ENCODE results near the gene EIF2B1.
"Not testable (repeated sequence)": the region's sequence is repeated elsewhere in the genome, so short reads cannot be mapped to it uniquely, and the experiment has no call there.

Gene EIF2B1

GRCh38 chr12:123617144-123617543, 16.3 kb downstream of the EIF2B1 start:
- Histone ChIP-seq H3K36me3 (ENCODE audit: control insufficient read depth in 1 of 2, insufficient read depth in 2 of 2, low read length in 2 of 2) (peaks cover 68 to 82% of the 10 kb centered on the region in 2 donors), H3K4me1 (ENCODE audit: control insufficient read depth in 1 of 2, insufficient read depth in 2 of 2, low read length in 2 of 2) (no peaks in the 10 kb centered on the region), H3K9me3 (ENCODE audit: control insufficient read depth in 1 of 2, low read length in 2 of 2) (no peaks in the 10 kb centered on the region), H3K27ac (ENCODE audit: low read length) (no peak overlapping the region), H3K27me3 (ENCODE audit: low read depth, low read length) (no peaks in the 10 kb centered on the region), H3K4me3 (ENCODE audit: low read depth in 1 of 2, low read length in 2 of 2) (no peak overlapping the region)

GRCh38 chr12:123614531-123614930, 19.0 kb downstream of the EIF2B1 start:
- Histone ChIP-seq H3K4me3 (ENCODE audit: low read depth in 1 of 2, low read length in 2 of 2) (no peak overlapping the region), H3K27ac (ENCODE audit: low read length) (no peak overlapping the region), H3K9me3 (ENCODE audit: control insufficient read depth in 1 of 2, low read length in 2 of 2) (no peaks in the 10 kb centered on the region), H3K4me1 (ENCODE audit: control insufficient read depth in 1 of 2, insufficient read depth in 2 of 2, low read length in 2 of 2) (no peaks in the 10 kb centered on the region), H3K36me3 (ENCODE audit: control insufficient read depth in 1 of 2, insufficient read depth in 2 of 2, low read length in 2 of 2) (peaks cover 67 to 80% of the 10 kb centered on the region in 2 donors), H3K27me3 (ENCODE audit: low read depth, low read length) (no peaks in the 10 kb centered on the region)

- no peak overlapping the region for H3K4me3 ChIP-seq (ENCODE audit: low read depth in 1 of 2, low read length in 2 of 2)
- H3K4me1 ChIP-seq (ENCODE audit: control insufficient read depth in 1 of 2, insufficient read depth in 2 of 2, low read length in 2 of 2) = no peaks in the 10 kb centered on the region
- H3K36me3 ChIP-seq (ENCODE audit: control insufficient read depth in 1 of 2, insufficient read depth in 2 of 2, low read length in 2 of 2) = peaks cover 64 to 80% of the 10 kb centered on the region in 2 donors
- no peak overlapping the region for H3K27ac ChIP-seq (ENCODE audit: low read length)
- no peaks in the 10 kb centered on the region for H3K27me3 ChIP-seq (ENCODE audit: low read depth, low read length)
- H3K9me3 ChIP-seq (ENCODE audit: control insufficient read depth in 1 of 2, low read length in 2 of 2) = no peaks in the 10 kb centered on the region
Observed at GRCh38 chr12:123614110-123614509, 19.4 kb downstream of the EIF2B1 start.

DNA sequence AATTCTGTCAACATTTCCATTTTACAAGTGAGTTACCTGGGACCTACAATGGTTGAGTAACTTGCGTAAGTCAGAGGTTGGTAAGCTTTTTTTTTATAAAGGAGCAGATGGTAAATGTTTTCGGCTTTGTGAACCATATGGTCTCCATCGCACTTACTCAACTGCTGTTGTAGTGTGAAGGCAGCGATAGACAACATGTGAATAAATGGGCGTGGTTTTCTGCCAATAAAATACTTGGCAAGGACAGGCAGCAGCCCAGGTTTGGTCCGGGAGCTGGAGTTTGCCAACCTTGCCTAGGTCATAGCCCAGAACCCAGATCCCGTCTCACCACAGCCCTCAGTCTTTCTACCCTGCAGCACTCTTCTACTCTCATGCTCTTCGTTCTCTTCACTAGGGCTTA, 25.3 kb downstream of the EIF2B1 start:
- Histone ChIP-seq H3K27ac (ENCODE audit: low read length) (no peak overlapping the region), H3K4me3 (ENCODE audit: low read depth in 1 of 2, low read length in 2 of 2) (no peak overlapping the region), H3K9me3 (ENCODE audit: control insufficient read depth in 1 of 2, low read length in 2 of 2) (no peaks in the 10 kb centered on the region), H3K36me3 (ENCODE audit: control insufficient read depth in 1 of 2, insufficient read depth in 2 of 2, low read length in 2 of 2) (peaks cover 56 to 71% of the 10 kb centered on the region in 2 donors), H3K27me3 (ENCODE audit: low read depth, low read length) (no peaks in the 10 kb centered on the region), H3K4me1 (ENCODE audit: control insufficient read depth in 1 of 2, insufficient read depth in 2 of 2, low read length in 2 of 2) (peaks cover 0 to 4% of the 10 kb centered on the region in 2 donors)

DNA sequence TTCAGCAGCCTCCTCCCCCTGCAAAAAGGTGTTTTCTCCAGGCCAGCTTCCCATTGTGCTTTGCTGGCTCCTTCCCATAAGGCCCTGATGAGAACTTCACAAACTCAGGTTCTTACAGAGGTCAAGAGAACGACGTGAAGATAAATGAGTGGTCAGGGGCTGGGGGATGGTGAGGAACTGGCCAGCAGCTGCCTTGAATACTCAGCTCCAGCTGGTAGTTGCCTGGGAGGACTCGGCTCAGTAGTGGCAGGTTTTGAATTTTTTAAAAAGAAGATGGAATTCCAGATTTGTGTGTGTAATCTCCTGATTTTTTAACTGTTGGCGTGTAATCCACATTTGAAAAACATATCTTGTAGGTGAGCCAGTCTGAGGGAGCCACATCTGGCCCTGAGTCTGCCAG, 25.7 kb downstream of the EIF2B1 start:
- no peak overlapping the region for H3K4me3 ChIP-seq (ENCODE audit: low read depth in 1 of 2, low read length in 2 of 2)
- H3K9me3 ChIP-seq (ENCODE audit: control insufficient read depth in 1 of 2, low read length in 2 of 2) = no peaks in the 10 kb centered on the region
- peaks cover 52 to 67% of the 10 kb centered on the region in 2 donors for H3K36me3 ChIP-seq (ENCODE audit: control insufficient read depth in 1 of 2, insufficient read depth in 2 of 2, low read length in 2 of 2)
- H3K4me1 ChIP-seq (ENCODE audit: control insufficient read depth in 1 of 2, insufficient read depth in 2 of 2, low read length in 2 of 2) = peaks cover 4 to 8% of the 10 kb centered on the region in 2 donors
- no peaks in the 10 kb centered on the region for H3K27me3 ChIP-seq (ENCODE audit: low read depth, low read length)
- no peak overlapping the region for H3K27ac ChIP-seq (ENCODE audit: low read length)

DNA sequence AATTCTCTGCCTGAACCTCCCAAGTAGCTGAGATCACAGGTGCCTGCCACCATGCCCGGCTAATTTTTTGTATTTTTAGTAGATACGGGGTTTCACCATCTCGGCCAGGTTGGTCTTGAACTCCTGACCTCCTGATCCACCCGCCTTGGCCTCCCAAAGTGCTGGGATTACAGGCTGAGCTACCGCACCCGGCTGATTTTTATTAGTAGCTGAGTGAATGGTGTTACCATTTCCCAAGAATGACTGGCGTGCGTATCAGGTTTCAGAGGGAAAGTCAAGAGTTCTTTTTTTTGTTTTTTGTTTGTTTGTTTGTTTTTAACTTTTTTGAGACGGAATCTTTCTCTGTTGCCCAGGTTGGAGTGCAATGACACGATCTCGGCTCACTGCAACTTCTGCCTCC, 30.0 kb downstream of the EIF2B1 start:
- not testable (repeated sequence) for H3K27ac ChIP-seq (ENCODE audit: low read length); H3K27me3 ChIP-seq (ENCODE audit: low read depth, low read length); H3K9me3 ChIP-seq (ENCODE audit: control insufficient read depth in 1 of 2, low read length in 2 of 2); H3K4me3 ChIP-seq (ENCODE audit: low read depth in 1 of 2, low read length in 2 of 2)
- peaks cover 6 to 21% of the 10 kb centered on the region in 2 donors for H3K4me1 ChIP-seq (ENCODE audit: control insufficient read depth in 1 of 2, insufficient read depth in 2 of 2, low read length in 2 of 2)
- H3K36me3 ChIP-seq (ENCODE audit: control insufficient read depth in 1 of 2, insufficient read depth in 2 of 2, low read length in 2 of 2) = peaks cover 30 to 42% of the 10 kb centered on the region in 2 donors

DNA sequence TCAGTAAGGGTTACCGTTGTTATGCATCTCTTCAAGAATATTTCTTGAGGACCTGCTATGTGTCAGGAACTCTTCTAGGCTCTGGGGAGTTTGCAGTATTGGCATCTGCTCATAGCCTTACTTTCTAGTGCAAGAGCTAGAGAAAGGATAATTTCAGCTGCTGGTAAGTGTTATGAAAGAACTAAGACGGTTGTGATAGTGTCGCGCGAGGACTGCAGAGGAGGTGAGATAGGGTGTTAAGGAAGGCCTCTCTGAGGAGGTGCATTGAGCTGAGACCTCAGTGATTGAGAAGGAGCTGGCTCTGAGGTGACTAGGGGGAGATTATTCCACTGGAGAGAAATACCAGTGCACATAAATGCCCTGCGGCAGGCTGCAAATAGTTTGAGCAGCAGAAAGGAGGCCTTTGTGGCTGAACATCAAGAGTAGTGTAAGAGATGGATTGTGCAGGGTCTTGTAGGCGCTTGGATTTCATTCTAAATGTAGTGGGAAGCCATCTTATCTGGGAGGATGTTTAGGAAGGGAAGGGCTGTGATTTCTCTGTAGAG, 30.8 kb downstream of the EIF2B1 start:
- H3K9me3 ChIP-seq (ENCODE audit: control insufficient read depth in 1 of 2, low read length in 2 of 2) = no peaks in the 10 kb centered on the region
- H3K4me3 ChIP-seq (ENCODE audit: low read depth in 1 of 2, low read length in 2 of 2) = peak overlapping the region; percentile 96 to 100
- peaks cover 23 to 39% of the 10 kb centered on the region in 2 donors for H3K36me3 ChIP-seq (ENCODE audit: control insufficient read depth in 1 of 2, insufficient read depth in 2 of 2, low read length in 2 of 2)
- H3K27ac ChIP-seq (ENCODE audit: low read length) = peak overlapping the region; percentile 56
- peaks cover 6 to 21% of the 10 kb centered on the region in 2 donors for H3K4me1 ChIP-seq (ENCODE audit: control insufficient read depth in 1 of 2, insufficient read depth in 2 of 2, low read length in 2 of 2)
- no peaks in the 10 kb centered on the region for H3K27me3 ChIP-seq (ENCODE audit: low read depth, low read length)

DNA sequence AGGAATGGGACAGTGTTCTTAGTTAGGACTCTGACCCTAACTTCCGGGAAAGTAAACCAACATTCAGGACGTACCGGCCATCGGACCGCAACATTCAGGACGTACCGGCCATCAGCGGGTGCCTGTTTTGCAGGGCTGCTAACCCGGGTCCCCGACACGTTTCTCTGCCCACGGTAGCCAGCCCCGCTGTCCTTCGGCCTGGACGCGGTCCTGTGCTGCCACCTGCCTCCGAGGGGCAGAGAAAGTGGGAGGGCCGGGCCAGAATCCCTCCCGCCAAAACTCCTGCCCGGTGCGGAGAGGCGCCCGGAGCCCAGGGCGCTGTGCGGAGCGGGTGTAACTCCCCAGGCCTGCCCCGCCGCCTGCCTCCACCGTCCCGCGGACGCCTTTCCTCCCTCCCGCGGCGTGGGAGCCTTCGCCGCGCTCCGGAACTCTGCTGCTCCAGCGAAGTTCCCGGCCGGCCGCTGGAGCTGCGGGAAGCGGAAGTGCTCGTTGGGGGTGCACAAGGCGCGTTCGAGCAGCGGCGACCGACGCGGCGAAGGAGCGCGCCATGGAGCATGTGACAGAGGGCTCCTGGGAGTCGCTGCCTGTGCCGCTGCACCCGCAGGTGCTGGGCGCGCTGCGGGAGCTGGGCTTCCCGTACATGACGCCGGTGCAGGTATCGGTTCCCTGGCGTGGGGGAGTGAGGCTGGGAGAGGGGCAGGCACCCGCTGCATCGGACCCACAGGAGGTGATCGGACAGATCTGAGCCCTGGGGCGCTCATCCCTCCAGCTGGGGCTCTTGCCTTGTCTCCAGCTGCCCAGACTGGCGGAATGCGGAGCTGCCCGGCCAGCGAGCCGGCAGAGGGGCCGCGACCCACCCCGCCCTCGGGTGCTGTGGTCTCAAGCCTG, 31.6 kb downstream of the EIF2B1 start, which contains the start of gene DDX55:
DDX55 (plus strand) TSS at position 498 of the 888 bp plus-strand sequence; CDS start at position 548, 50 bp downstream.
- H3K4me3 ChIP-seq (ENCODE audit: low read depth in 1 of 2, low read length in 2 of 2) = peak within 1 kb of the TSS; percentile 96 to 100
- no peaks in the 10 kb centered on the region for H3K27me3 ChIP-seq (ENCODE audit: low read depth, low read length)
- H3K27ac ChIP-seq (ENCODE audit: low read length) = peak within 1 kb of the TSS; percentile 86
- H3K4me1 ChIP-seq (ENCODE audit: control insufficient read depth in 1 of 2, insufficient read depth in 2 of 2, low read length in 2 of 2) = peaks cover 6 to 21% of the 10 kb centered on the region in 2 donors
- H3K36me3 ChIP-seq (ENCODE audit: control insufficient read depth in 1 of 2, insufficient read depth in 2 of 2, low read length in 2 of 2) = peaks cover 23 to 38% of the 10 kb centered on the region in 2 donors
- H3K9me3 ChIP-seq (ENCODE audit: control insufficient read depth in 1 of 2, low read length in 2 of 2) = no peaks in the 10 kb centered on the region

DNA sequence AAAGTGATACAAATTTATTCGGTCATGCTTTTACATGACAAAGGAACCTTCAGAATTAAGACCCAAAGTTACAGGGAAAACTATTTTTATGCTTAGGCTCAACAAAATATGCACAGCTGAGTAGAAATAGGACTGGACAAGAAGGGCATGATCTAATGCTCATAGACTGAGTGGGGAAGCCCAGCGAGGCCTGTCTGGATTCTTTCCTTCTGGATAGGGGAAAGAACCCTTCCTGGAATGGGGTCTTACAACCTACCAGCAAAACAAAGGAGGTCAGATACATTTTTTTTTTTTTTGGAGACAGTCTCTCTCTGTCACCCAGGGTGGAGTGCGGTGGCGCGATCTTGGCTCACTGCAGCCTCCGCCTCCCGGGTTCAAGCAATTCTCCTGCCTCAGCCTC, 33.8 kb downstream of the EIF2B1 start:
- Histone ChIP-seq H3K9me3 (ENCODE audit: control insufficient read depth in 1 of 2, low read length in 2 of 2) (no peaks in the 10 kb centered on the region), H3K27ac (ENCODE audit: low read length) (no peak overlapping the region), H3K36me3 (ENCODE audit: control insufficient read depth in 1 of 2, insufficient read depth in 2 of 2, low read length in 2 of 2) (peaks cover 24 to 40% of the 10 kb centered on the region in 2 donors), H3K4me3 (ENCODE audit: low read depth in 1 of 2, low read length in 2 of 2) (no peak overlapping the region), H3K27me3 (ENCODE audit: low read depth, low read length) (no peaks in the 10 kb centered on the region), H3K4me1 (ENCODE audit: control insufficient read depth in 1 of 2, insufficient read depth in 2 of 2, low read length in 2 of 2) (peaks cover 6 to 28% of the 10 kb centered on the region in 2 donors)

DNA sequence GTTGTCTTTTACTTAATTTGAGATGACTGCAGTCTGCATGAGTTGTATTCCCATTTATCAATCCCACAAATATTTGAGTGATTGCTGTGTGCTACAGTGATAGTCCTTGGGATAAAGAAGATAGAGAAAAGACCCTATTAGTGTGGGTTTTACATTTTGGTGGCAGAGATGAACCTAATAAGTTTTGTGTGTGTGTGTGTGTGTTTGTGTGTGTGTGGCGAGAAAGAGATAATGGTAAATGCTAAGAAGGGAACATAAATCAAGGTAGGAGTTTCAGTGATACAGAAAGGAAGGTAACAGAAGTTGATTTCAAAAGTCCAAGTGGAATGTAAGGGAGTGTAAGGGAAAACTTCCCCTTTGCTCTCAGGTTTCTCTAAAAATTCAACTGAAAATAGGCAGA, 34.2 kb downstream of the EIF2B1 start:
- H3K36me3 ChIP-seq (ENCODE audit: control insufficient read depth in 1 of 2, insufficient read depth in 2 of 2, low read length in 2 of 2) = peaks cover 24 to 40% of the 10 kb centered on the region in 2 donors
- H3K4me3 ChIP-seq (ENCODE audit: low read depth in 1 of 2, low read length in 2 of 2) = no peak overlapping the region
- peaks cover 6 to 28% of the 10 kb centered on the region in 2 donors for H3K4me1 ChIP-seq (ENCODE audit: control insufficient read depth in 1 of 2, insufficient read depth in 2 of 2, low read length in 2 of 2)

GRCh38 chr12:123598522-123598921, 35.0 kb downstream of the EIF2B1 start:
- no peak overlapping the region for H3K27ac ChIP-seq (ENCODE audit: low read length)
- H3K27me3 ChIP-seq (ENCODE audit: low read depth, low read length) = no peaks in the 10 kb centered on the region
- no peak overlapping the region for H3K4me3 ChIP-seq (ENCODE audit: low read depth in 1 of 2, low read length in 2 of 2)
- H3K9me3 ChIP-seq (ENCODE audit: control insufficient read depth in 1 of 2, low read length in 2 of 2) = no peaks in the 10 kb centered on the region
- H3K36me3 ChIP-seq (ENCODE audit: control insufficient read depth in 1 of 2, insufficient read depth in 2 of 2, low read length in 2 of 2) = peaks cover 25 to 44% of the 10 kb centered on the region in 2 donors
- H3K4me1 ChIP-seq (ENCODE audit: control insufficient read depth in 1 of 2, insufficient read depth in 2 of 2, low read length in 2 of 2) = peaks cover 6 to 28% of the 10 kb centered on the region in 2 donors

More for the DNA sequence above, 34.2 kb downstream of the EIF2B1 start:
- H3K9me3 ChIP-seq (ENCODE audit: control insufficient read depth in 1 of 2, low read length in 2 of 2) = no peaks in the 10 kb centered on the region
- no peak overlapping the region for H3K27ac ChIP-seq (ENCODE audit: low read length)
- no peaks in the 10 kb centered on the region for H3K27me3 ChIP-seq (ENCODE audit: low read depth, low read length)
